ENCODE measurements around the gene RUNX3.

RUNX3 gene

DNA sequence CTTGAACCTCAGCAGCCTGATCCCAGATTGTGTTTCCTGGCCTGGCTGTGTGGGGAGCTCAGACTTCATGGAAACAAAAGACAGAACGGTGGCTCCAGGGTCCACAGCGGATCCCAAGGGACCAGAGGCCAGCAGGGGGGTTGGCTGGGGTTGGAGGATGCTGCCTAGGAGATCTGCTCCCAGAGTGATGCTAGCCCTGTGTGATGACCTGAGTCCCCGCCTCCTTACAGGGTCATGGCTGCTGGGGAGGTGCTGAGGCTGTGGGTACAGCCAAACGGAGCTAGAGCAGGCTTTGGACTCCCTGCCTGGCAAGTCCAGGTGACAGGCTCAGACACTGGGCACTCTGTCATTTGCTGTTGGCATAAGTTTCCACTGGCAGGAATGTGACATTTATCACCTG is 11.5 kb upstream of the RUNX3 start:
- TF ChIP-seq, protein P1, sequence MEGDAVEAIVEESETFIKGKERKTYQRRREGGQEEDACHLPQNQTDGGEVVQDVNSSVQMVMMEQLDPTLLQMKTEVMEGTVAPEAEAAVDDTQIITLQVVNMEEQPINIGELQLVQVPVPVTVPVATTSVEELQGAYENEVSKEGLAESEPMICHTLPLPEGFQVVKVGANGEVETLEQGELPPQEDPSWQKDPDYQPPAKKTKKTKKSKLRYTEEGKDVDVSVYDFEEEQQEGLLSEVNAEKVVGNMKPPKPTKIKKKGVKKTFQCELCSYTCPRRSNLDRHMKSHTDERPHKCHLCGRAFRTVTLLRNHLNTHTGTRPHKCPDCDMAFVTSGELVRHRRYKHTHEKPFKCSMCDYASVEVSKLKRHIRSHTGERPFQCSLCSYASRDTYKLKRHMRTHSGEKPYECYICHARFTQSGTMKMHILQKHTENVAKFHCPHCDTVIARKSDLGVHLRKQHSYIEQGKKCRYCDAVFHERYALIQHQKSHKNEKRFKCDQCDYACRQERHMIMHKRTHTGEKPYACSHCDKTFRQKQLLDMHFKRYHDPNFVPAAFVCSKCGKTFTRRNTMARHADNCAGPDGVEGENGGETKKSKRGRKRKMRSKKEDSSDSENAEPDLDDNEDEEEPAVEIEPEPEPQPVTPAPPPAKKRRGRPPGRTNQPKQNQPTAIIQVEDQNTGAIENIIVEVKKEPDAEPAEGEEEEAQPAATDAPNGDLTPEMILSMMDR (IDR thresholded peaks at IDR 0.05; ENCODE audit: low read depth, low read length, missing control alignments): no peak
- in situ Hi-C loops (cut with HindIII; ENCODE audit: low sequenced_read_pairs): loop anchor here (25.0 kb wide), 1 partner anchor 271 kb away; no protein-coding TSS in a partner anchor
- no peak overlapping the region for H3K4me3 ChIP-seq (ENCODE audit: low read depth, low read length)
- DNase-seq (ENCODE audit: low read depth): no peak

GRCh38 chr1:24940231-24940630 is 10.2 kb upstream of the RUNX3 start:
- TF ChIP-seq, protein P1 (IDR thresholded peaks at IDR 0.05; ENCODE audit: low read depth, low read length, missing control alignments): no peak
- no peak for DNase-seq (ENCODE audit: low read depth)
- H3K4me3 ChIP-seq (ENCODE audit: low read depth, low read length): no peak overlapping the region
- in situ Hi-C loops (cut with HindIII; ENCODE audit: low sequenced_read_pairs): loop anchor here (25.0 kb wide), 1 partner anchor 272 kb away; no protein-coding TSS in a partner anchor

GRCh38 chr1:24939675-24940193 is 9.7 kb upstream of the RUNX3 start:
- in situ Hi-C loops (cut with HindIII; ENCODE audit: low sequenced_read_pairs): loop anchor here (25.0 kb wide), 1 partner anchor 273 kb away; no protein-coding TSS in a partner anchor
- no peak overlapping the region for H3K4me3 ChIP-seq (ENCODE audit: low read depth, low read length)
- no peak for DNase-seq (ENCODE audit: low read depth)
- TF ChIP-seq, protein P1 (IDR thresholded peaks at IDR 0.05; ENCODE audit: low read depth, low read length, missing control alignments): no peak

- no peak for DNase-seq (ENCODE audit: low read depth)
- H3K4me3 ChIP-seq (ENCODE audit: low read depth, low read length): no peak overlapping the region
- TF ChIP-seq, protein P1 (IDR thresholded peaks at IDR 0.05; ENCODE audit: low read depth, low read length, missing control alignments): no peak
- in situ Hi-C loops (cut with HindIII; ENCODE audit: low sequenced_read_pairs): loop anchor here (25.0 kb wide), 1 partner anchor 273 kb away; no protein-coding TSS in a partner anchor
These were observed 9.1 kb upstream of the RUNX3 start for GRCh38 chr1:24939040-24939674.

DNA sequence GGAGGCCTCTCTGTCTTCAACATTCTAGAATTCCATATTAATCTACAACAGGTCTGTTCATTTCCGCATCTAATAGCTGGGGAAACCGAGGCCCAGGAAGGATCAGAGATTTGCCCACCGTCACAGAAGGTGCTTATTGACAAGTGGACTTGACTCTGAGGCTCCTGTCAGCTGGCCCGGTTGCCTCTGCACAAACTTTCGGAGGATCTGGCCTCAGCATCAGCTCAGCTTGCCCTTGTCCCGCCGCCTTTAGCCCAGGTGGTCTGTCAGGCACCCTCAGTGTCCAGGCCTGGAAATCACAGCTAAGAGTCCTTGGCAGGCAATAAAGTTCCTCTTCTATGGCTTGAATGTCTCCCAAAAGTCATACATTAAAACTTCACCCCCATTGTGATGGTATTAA is 8.2 kb upstream of the RUNX3 start:
- in situ Hi-C loops (cut with HindIII; ENCODE audit: low sequenced_read_pairs): loop anchor here (25.0 kb wide), 1 partner anchor 274 kb away; no protein-coding TSS in a partner anchor
- no peak overlapping the region for H3K4me3 ChIP-seq (ENCODE audit: low read depth, low read length)
- no peak for DNase-seq (ENCODE audit: low read depth)
- TF ChIP-seq, protein P1 (IDR thresholded peaks at IDR 0.05; ENCODE audit: low read depth, low read length, missing control alignments): no peak

DNA sequence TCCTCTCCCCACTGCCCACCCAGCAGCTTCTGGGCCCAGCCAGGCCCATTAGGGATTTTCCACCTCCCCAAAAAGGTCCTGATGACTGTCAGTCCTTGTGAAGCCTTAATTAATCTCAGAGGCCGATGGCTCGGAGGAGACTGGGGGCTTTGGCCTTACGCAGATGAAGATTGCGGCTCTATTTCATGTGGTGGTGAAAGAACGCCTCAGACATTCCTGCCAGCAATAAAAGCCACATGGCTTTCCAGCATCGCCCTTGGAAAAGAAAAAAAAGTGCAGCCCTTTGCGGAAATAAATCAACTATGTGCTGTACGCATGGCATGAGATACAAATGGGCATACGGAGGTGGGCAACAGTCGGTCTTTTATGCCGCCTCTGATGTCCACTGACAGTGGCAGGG is 6.6 kb upstream of the RUNX3 start:
- in situ Hi-C loops (cut with HindIII; ENCODE audit: low sequenced_read_pairs): loop anchor here (25.0 kb wide), 1 partner anchor 276 kb away; no protein-coding TSS in a partner anchor
- TF ChIP-seq, protein P1 (IDR thresholded peaks at IDR 0.05; ENCODE audit: low read depth, low read length, missing control alignments): no peak
- no peak for DNase-seq (ENCODE audit: low read depth)
- no peak overlapping the region for H3K4me3 ChIP-seq (ENCODE audit: low read depth, low read length)

All from astrocyte of the cerebellum (primary cell).